MG63 (cell line): ENCODE data around the gene PALB2. TPM values are rescaled to one million over a fixed set of nuclear protein-coding genes. Genes with fewer than 3 reads are reported as not detected.
"Not testable (repeated sequence)": the region's sequence is repeated elsewhere in the genome, so short reads cannot be mapped to it uniquely, and the experiment has no call there.

ENCODE experiments used
- DNase-seq: peaks from one replicate; pipeline ENCODE4 v3.0.0-alpha.2; 2020
- H3K27me3 ChIP-seq: fragments of 250-450 bp; sonication (Bioruptor Pico); 2 replicates; pipeline ENCODE4 v1.5.1; 2020; ENCODE audit warnings: mild to moderate bottlenecking, moderate library complexity
- H3K36me3 ChIP-seq: fragments of 250-450 bp; sonication (Bioruptor Pico); 2 replicates; pipeline ENCODE4 v1.5.1; 2020; ENCODE audit warnings: mild to moderate bottlenecking, moderate library complexity
- H3K4me3 ChIP-seq: fragments of 250-450 bp; sonication (Bioruptor Pico); 2 replicates; pipeline ENCODE4 v1.5.1; 2020; ENCODE audit warnings: mild to moderate bottlenecking, moderate library complexity
- H3K9me3 ChIP-seq: fragments of 250-450 bp; sonication (Bioruptor Pico); 2 replicates; pipeline ENCODE4 v1.5.1; 2020; ENCODE audit warnings: mild to moderate bottlenecking, moderate library complexity
- total RNA-seq: library from RNA; depleted of rRNA; stranded (reverse); fragments of >200 nt; shearing (Covaris generic); gene quantifications from 2 replicates; pipeline ENCODE4 v1.2.3, GENCODE V29; 2014; ENCODE audit warnings: low replicate concordance

PALB2 gene
- total RNA-seq, 1 experiment from 2014 or later = 15.4 TPM

DNA sequence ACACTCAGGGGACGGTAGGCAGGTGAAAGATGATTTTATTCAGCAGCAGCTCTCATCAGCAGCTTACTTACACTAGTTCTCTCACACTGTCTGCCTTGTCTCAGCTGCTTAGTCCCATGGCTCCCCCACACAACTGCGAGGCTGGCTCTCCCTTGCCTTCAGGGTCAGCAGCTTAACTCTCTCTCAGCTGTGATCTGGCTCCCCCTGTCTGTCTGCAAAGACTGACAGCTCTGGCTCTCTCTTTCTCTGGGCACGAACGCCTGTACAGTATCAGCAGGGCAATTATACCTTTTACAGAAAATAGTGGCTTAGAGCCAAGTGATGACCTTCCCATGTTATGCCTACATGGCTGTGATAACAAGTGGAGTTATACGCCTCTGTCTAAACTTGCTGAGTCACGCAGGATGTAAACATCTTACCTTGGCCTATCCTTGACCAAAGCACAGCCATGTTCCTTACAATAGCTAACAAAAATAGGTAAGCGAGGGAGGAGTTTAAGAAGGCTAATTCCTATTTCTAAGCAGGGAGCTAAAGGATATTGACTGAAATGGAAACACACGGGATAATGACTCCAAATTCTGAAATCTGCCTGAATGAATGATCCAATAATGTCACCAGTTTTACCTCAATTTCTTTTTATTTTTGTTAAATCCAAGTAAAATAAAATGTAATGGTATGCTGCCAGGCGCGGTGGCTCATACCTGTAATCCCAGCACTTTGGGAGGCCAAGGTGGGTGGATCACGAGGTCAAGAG, 43.9 kb downstream of the PALB2 start:
- H3K4me3 ChIP-seq = no peak overlapping the region
- DNase-seq = peak; percentile 31
- H3K27me3 ChIP-seq = no peaks in the 10 kb centered on the region
- H3K9me3 ChIP-seq = no peaks in the 10 kb centered on the region
- peaks cover 36% of the 10 kb centered on the region for H3K36me3 ChIP-seq

DNA sequence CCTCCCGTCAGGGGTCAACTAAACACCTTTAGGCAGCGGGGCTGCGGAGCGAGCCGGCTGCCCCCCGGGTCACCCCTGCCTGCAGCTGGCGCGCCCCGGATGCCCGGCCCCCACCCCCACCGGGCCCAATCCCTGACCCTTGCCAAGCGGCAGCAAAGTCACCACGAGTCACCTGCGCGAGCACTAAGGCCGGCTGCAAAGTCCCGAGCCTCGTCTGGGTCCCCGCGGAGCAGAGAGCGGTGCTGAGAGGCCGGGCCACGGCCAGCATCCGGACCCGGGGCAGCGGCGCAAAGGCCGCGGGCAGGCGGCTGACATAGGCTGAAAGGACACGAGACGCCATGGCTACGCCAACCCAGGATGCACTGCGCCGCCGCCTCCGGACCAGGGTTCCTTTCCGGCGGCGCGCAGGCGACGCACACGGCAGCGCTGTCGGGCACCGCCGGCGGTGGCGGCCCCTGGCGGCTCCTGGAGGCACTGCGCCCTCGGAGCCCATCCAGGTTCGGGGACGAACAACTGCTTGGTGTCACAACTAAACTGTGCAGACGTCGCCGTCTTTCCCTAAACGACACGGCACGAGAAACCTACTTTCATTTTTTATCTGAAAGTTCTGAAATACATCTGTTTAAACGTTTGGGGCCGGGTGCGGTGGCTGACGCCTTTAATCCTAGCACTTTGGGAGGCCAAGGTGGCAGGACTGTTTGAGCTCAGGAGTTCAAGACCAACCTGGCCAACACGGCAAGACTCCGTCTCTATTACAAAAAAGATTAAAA, 45.0 kb downstream of the PALB2 start, which contains the start of gene NDUFAB1:
Gene NDUFAB1 (minus strand): TSS at position 366 of the 770 bp plus-strand sequence. CDS start 26 bp downstream, at position 340.
- H3K36me3 ChIP-seq = peaks cover 46% of the 10 kb centered on the region
- H3K9me3 ChIP-seq = no peaks in the 10 kb centered on the region
- peak within 1 kb of the TSS; percentile 90 for H3K4me3 ChIP-seq
- H3K27me3 ChIP-seq = no peaks in the 10 kb centered on the region
- DNase-seq = peak; percentile 93

DNA sequence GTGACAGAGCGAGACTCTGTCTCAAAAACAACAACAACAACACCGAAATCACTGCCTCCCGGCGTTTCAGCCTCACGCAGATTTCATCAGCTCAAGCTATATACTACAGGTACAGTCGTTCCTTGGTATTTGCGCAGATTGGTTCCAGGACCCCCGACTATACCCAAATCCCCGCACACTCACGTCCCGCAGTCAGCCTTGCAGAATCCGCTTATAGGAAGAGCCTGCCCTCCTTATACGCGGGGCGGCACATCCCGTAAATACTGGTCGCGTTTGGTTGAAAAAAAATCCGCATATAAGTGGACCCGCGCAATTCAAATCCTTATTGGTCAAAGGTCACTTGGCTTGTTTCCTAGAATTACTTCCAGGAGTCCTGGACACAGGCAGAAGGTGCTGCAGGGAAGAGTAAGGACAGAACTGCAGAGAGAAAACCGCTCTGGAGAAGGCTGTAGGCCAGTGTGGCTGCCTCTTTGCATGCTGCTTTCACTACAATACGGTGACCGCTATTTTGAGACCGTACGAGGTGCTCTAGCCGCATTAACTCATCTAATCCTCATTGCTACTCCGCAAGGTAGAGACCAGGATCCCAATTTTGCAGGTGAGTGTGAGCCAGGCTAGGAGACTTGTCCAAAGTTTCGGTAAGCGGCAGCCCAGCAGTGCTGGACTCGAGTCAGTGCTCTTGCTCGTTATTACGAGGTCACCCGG, 45.7 kb downstream of the PALB2 start:
- no peaks in the 10 kb centered on the region for H3K27me3 ChIP-seq
- H3K4me3 ChIP-seq = peak overlapping the region; percentile 90
- no peak for DNase-seq
- no peaks in the 10 kb centered on the region for H3K9me3 ChIP-seq
- peaks cover 52% of the 10 kb centered on the region for H3K36me3 ChIP-seq

DNA sequence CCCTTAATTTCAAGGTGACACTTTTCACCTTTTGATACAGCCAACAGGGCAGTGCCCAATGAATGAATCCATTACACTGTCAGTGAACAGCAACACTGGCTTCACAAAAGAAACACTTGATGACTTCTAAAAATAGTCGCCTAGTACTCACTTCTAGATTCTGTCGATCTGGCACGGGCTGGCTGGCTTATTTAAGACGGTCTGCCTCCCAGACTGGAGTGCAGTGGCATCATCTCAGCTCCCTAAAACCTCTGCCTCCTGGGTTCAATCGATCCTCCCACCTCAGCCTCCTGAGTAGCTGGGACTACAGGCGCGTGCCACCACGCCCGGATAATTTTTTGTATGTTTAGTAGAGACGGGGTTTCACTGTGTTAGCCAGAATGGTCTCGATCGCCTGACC, 46.9 kb downstream of the PALB2 start:
- no peak overlapping the region for H3K4me3 ChIP-seq
- DNase-seq = no peak
- H3K27me3 ChIP-seq = no peaks in the 10 kb centered on the region
- peaks cover 63% of the 10 kb centered on the region for H3K36me3 ChIP-seq
- H3K9me3 ChIP-seq = no peaks in the 10 kb centered on the region

DNA sequence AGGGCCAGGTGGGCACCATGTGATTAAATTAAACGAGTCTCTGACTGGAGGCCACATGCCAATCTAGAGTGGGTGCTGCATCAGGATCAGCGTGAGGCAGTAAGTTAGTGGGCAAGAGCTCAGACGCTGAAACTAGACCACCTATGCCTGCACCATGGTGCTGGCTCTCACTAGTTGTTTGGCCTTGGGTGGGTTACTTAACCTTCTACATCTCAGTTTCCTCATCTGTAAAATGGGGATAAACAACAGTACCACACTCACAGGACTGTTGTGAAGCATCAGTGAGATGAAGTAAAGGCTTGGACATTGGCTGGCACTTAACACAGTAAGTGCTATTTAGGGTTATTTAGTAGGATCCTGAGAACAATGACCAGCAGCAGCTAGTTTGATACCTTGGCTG, 50.9 kb downstream of the PALB2 start:
- no peaks in the 10 kb centered on the region for H3K9me3 ChIP-seq
- no peaks in the 10 kb centered on the region for H3K27me3 ChIP-seq
- H3K4me3 ChIP-seq = no peak overlapping the region
- DNase-seq = no peak
- peaks cover 97% of the 10 kb centered on the region for H3K36me3 ChIP-seq

DNA sequence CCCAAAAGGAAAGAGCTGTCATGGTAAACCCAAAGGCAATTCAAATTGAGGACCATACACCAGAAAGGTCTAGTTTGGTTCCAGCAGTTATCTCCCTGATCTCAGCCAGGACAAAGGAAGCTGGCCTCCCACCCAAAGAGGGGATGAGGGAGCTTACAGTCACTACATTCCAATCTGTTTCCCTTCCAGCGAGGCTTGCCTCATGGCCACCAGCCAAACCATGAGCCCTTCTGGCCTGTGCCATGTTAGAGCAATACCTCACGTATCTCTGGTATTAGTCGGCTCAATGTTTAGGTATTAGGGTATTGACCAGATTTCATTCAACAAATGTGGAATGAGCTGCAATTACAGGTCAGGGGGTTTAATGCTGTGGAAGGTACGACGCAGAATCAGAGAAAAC, 53.4 kb downstream of the PALB2 start:
- peak; percentile 90 for DNase-seq
- Histone ChIP-seq H3K36me3 (peaks cover 88% of the 10 kb centered on the region), H3K9me3 (no peaks in the 10 kb centered on the region), H3K27me3 (no peaks in the 10 kb centered on the region), H3K4me3 (no peak overlapping the region)

DNA sequence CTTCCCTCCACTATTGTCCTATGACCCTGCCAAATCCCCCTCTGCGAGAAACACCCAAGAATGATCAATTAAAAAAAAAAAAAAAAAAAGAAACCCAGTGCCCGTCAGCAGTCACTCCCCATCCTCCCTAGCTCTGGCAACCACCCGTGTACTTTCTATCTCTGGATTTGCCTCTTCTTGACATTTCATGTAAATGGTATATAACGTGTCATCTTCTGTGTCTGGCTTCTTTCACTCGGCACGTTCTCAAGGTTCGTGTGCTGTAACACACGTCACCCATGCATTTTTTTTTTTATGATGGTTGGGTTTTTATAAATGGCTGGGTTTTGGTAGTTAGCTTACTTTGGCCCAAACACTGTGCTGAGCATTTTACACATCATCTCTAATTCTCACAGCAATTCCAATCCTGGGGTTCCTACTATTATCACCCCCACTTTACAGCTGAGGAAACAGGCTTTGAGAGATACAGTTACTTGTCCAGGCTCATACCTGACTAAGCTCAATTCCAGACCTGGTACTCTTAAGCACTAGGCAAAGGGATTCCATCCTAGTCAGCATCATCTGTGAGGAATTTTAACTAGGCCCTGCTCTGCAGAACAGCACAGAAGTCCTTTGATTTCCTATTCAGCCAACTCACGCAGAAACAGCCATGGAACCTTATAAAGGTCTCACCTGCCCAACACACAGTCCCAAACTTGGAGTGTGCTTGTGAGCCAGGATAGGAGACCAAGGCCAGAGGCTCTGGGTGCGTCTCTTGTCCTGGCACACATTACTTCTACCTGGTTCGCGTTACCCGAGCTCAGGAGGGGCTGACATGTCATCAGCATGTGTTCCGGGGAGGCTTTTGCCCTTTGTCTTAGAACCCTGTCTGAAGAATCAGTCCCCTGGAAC, 56.7 kb downstream of the PALB2 start:
- H3K36me3 ChIP-seq = peaks cover 85% of the 10 kb centered on the region
- DNase-seq = no peak
- no peaks in the 10 kb centered on the region for H3K27me3 ChIP-seq
- no peak overlapping the region for H3K4me3 ChIP-seq
- H3K9me3 ChIP-seq = no peaks in the 10 kb centered on the region

DNA sequence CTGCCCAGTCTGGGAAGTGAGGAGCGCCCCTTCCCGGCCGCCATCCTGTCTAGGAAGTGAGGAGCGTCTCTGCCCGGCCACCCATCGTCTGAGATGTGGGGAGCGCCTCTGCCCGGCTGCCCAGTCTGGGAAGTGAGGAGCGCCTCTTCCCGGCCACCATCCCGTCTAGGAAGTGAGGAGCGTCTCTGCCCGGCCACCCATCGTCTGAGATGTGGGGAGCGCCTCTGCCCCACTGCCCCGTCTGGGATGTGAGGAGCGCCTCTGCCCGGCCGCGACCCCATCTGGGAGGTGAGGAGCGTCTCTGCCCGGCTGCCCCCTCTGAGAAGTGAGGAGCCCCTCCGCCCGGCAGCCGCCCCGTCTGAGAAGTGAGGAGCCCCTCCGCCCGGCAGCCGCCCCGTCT, 57.8 kb downstream of the PALB2 start:
- not testable (repeated sequence) for H3K4me3 ChIP-seq, H3K27me3 ChIP-seq, H3K9me3 ChIP-seq, DNase-seq
- peaks cover 76% of the 10 kb centered on the region for H3K36me3 ChIP-seq

DNA sequence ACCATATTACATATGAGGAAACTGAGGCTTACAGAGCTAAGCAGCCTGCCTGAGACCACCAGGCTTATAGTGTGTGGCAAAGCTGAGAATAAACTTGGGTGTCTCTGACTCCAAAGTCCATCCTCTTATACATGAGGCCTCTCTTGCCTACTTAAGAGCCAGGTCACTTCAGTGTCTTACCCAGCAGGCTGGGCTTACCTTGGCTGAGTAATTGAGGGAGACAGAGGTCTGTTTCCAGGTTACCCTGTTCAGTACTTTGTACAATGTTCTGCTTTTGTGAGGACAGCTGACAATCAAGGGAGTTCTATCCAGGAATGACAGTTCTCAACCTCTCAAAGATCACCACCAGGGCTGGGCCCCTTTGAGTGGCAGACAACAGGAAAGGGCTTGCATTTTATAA, 59.3 kb downstream of the PALB2 start:
- Histone ChIP-seq H3K4me3 (no peak overlapping the region), H3K36me3 (peaks cover 68% of the 10 kb centered on the region), H3K9me3 (no peaks in the 10 kb centered on the region), H3K27me3 (no peaks in the 10 kb centered on the region)
- DNase-seq = no peak

DNA sequence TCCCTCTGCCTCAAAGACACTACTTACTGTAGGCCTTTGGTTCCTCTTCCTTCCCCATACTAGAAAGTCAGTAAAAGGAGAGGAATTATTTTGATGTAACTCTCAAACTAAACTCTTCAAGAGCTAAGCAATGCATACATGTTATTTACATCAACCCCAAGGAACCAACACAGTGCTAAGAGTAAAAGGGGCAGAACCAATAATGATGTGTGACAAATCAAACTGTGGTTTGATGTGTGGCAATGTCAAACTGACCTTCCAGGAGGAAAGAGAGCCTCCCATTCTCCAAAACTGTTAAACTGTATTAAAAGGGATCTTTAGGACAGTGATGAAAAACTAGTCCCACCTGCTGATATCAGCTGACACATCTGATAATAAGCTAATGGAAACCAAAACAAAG, 60.7 kb downstream of the PALB2 start:
- no peak for DNase-seq
- H3K9me3 ChIP-seq = no peaks in the 10 kb centered on the region
- H3K36me3 ChIP-seq = peaks cover 58% of the 10 kb centered on the region
- H3K27me3 ChIP-seq = no peaks in the 10 kb centered on the region
- H3K4me3 ChIP-seq = no peak overlapping the region

DNA sequence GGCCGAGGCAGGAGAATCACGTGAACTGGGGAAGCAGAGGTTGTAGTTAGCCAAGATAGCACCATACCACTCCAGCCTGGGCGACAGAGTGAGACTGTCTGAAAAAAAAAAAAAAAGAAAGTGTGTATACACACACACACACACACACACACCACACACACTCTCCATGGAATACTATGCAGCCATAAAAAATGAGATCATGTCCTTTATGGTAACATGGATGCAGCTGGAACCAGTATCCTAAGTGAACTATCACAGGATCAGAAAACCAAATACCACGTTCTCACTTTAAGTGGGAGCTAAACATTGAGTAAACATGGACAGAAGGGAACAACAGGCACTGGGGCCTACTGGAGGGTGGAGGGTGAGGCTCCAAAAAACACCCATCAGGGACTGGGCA, 61.7 kb downstream of the PALB2 start:
- Histone ChIP-seq H3K9me3 (no peaks in the 10 kb centered on the region), H3K36me3 (peaks cover 53% of the 10 kb centered on the region), H3K4me3 (no peak overlapping the region), H3K27me3 (no peaks in the 10 kb centered on the region)
- no peak for DNase-seq

DNA sequence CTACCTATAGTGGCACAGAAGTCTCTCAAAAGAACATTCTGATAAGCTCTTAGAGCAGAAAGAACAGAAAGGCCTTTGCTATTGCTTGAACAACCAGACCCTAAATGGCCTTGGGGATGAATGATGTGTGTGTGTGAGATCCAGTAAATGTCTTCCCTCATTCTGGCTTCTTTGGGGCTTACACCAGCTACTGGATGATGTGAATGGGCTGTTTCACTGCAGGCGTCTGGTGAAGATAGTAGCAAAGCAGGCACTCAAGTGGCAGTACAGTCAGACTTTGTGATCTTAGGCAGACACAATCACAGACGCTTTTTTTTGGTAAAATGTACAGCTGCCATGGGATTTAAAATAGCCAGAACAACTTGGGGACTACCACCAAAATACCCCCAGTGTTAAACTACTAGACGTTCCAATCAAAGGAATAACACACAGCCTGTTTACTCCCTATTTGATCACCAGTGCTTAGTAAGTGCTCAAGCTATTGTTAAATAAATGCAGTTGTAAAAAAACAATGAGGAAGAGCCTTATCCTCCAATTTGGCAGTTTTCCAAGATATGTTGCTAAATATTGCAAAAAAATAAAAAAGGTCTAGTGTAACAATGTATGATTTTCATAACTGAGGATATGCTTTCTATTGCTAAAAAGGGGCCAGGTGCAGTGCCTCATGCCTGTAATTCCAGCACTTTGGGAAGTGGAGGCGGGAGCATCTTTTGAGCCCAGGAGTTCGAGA, 62.8 kb downstream of the PALB2 start:
- no peaks in the 10 kb centered on the region for H3K27me3 ChIP-seq
- no peaks in the 10 kb centered on the region for H3K9me3 ChIP-seq
- peaks cover 56% of the 10 kb centered on the region for H3K36me3 ChIP-seq
- no peak overlapping the region for H3K4me3 ChIP-seq
- no peak for DNase-seq

DNA sequence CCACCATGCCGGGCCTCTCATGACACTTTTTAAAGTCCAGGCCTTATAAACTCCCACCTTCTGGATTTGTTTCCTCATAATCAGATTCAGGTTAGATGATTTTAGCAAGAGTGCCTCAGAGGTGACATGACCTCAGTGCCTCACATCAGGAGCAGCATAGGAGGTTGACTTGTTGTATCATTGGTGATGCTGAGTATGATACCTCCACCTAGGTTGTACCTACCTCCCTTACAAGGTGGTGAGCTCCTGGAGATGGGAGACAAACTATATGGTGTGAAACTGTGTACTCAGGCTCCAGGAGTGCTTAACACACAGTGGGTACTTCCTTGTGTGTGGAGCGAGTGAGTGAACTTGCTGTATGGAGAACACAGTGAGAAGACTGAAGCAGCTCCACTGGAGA, 63.6 kb downstream of the PALB2 start:
- H3K9me3 ChIP-seq = no peaks in the 10 kb centered on the region
- no peak for DNase-seq
- no peak overlapping the region for H3K4me3 ChIP-seq
- peaks cover 61% of the 10 kb centered on the region for H3K36me3 ChIP-seq
- no peaks in the 10 kb centered on the region for H3K27me3 ChIP-seq

DNA sequence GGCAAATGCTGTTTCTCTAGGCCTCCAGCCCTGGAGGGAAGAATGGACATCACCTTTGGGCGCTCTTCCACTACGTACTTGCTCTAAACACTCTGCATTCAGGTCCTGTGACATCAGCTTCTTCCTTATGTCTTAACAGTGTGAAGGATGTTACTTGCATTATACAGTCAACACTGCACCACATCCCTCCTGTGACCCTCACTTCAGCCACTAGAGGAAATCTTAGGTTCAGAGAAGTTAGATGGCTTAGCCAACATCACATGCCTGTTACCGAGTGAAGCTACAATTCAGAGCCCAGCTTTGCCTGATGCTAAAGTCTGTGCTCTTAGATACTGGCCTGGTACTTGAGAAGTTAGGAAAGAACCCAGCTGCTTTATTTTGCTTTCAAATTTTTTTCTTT, 65.3 kb downstream of the PALB2 start:
- Histone ChIP-seq H3K9me3 (no peaks in the 10 kb centered on the region), H3K36me3 (peaks cover 62% of the 10 kb centered on the region), H3K4me3 (no peak overlapping the region), H3K27me3 (no peaks in the 10 kb centered on the region)
- DNase-seq = no peak

DNA sequence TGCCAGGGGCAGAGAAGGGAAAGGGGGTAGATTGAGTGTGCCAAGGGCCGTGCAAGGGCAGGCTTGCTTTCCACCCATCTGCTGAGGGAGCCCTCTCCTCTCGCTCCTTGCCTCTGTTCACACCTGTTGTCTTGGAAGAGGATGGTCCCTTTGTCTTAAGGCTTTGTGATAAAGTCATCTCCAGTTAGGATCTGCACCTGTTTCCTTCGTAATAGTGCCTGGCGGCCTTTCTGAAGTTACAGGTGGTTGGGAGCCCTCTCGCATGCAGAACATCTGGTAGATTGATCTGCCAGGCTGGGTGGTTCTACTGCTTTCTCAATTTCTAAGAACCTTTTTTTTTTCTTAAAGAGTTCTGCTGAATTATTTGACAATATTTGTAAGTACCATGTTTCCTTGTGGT, 67.3 kb downstream of the PALB2 start:
- H3K4me3 ChIP-seq = no peak overlapping the region
- H3K36me3 ChIP-seq = peaks cover 64% of the 10 kb centered on the region
- DNase-seq = no peak
- H3K27me3 ChIP-seq = no peaks in the 10 kb centered on the region
- no peaks in the 10 kb centered on the region for H3K9me3 ChIP-seq

DNA sequence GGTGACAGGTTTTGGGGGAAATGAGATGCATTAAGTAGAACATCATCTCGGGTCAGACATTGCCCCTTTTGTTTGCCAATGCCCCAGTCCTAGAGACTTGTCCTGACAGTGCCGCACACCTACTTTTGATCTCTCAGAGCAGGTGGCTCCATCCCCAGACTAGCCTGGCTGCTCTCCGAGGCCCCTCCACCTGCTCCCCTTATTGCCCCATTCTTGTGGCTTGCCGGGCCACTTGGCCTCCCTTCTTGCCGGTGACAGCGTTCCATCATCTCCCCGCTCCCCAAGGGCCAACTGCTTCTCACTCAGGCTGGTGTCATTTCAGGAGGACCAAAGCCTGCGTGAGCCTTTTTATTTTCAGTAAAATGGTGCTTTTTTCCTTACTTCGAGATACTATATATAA, 68.7 kb downstream of the PALB2 start:
- Histone ChIP-seq H3K27me3 (no peaks in the 10 kb centered on the region), H3K36me3 (peaks cover 67% of the 10 kb centered on the region), H3K9me3 (no peaks in the 10 kb centered on the region), H3K4me3 (no peak overlapping the region)
- DNase-seq = no peak
